HFFc6 (cell line): ENCODE results near the gene ERBIN. TPM values are rescaled to one million over a fixed set of nuclear protein-coding genes. Genes with fewer than 3 reads are reported as not detected.
A peak's percentile ranks its signal among the peaks of the same experiment; 100 is the strongest.

Experiments used
- DNase-seq: peaks from one replicate; pipeline ENCODE4 v3.0.0-alpha.2; 2018
- H3K27ac Mint-ChIP-seq: 2 replicates; pipeline ENCODE4 v1.8.0; 2020; ENCODE audit warnings: mild to moderate bottlenecking, mixed read lengths
- H3K27me3 Mint-ChIP-seq: 2 replicates; pipeline ENCODE4 v1.8.0; 2021; ENCODE audit warnings: mild to moderate bottlenecking, moderate library complexity, mixed read lengths; ENCODE audit not compliant: insufficient read depth
- H3K36me3 Mint-ChIP-seq: 2 replicates; pipeline ENCODE4 v1.8.0; 2021; ENCODE audit warnings: low read depth, mixed read lengths
- H3K4me1 Mint-ChIP-seq: 2 replicates; pipeline ENCODE4 v1.8.0; 2020; ENCODE audit warnings: low read depth, mixed read lengths
- H3K4me3 Mint-ChIP-seq: 2 replicates; pipeline ENCODE4 v1.8.0; 2020; ENCODE audit warnings: mild to moderate bottlenecking, moderate library complexity, mixed read lengths
- H3K9me3 Mint-ChIP-seq: 2 replicates; pipeline ENCODE4 v1.8.0; 2020; ENCODE audit warnings: mild to moderate bottlenecking, mixed read lengths
- total RNA-seq, 6 experiments: library from RNA; stranded (reverse); fragmentation: NEBNext Ultra II Directional; extraction: Animal tissue kit (Norgen Biotek cat#: 25700); gene quantifications; 2 replicates in 1 of 6; 3 replicates in 5 of 6; pipeline ENCODE4 v1.2.3, GENCODE V29; 2021
- TF ChIP-seq, protein P1 (sequence below): fragments of 200-600 bp; sonication (generic); IDR thresholded peaks from 2 replicates; pipeline ENCODE4 v1.5.0; 2021; ENCODE audit warnings: antibody characterized with exemption, mild to moderate bottlenecking

The ERBIN gene
- total RNA-seq, 6 experiments from 2014 or later = 97.5 to 127 (median 114) TPM

DNA sequence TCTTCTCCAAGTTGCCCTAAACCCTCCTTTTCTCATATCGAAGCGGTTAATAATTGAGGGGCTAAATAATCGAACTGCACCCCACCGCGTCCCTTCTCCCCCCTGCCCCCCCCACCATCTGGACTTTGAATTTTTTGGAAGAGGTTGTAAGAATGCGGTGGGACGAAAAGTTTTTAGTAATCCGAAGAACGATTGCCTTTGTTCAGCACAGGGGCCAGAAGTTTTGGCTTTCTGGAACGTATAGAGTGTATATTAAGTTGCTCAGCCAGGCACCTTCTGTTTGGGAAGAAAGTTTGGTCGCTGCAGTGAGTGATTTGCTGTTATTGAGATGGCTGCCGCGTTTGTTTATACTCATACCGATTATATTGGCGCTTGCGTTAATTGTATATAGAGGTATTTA is 518 bp downstream of the ERBIN start:
- peaks cover 50% of the 10 kb centered on the region for H3K4me1 Mint-ChIP-seq
- H3K9me3 Mint-ChIP-seq = no peaks in the 10 kb centered on the region; the same call in 1 of the 2 replicates
- no peak for DNase-seq
- H3K4me3 Mint-ChIP-seq = peak overlapping the region; percentile 94
- H3K27me3 Mint-ChIP-seq = peaks cover 4% of the 10 kb centered on the region
- TF ChIP-seq, protein P1, sequence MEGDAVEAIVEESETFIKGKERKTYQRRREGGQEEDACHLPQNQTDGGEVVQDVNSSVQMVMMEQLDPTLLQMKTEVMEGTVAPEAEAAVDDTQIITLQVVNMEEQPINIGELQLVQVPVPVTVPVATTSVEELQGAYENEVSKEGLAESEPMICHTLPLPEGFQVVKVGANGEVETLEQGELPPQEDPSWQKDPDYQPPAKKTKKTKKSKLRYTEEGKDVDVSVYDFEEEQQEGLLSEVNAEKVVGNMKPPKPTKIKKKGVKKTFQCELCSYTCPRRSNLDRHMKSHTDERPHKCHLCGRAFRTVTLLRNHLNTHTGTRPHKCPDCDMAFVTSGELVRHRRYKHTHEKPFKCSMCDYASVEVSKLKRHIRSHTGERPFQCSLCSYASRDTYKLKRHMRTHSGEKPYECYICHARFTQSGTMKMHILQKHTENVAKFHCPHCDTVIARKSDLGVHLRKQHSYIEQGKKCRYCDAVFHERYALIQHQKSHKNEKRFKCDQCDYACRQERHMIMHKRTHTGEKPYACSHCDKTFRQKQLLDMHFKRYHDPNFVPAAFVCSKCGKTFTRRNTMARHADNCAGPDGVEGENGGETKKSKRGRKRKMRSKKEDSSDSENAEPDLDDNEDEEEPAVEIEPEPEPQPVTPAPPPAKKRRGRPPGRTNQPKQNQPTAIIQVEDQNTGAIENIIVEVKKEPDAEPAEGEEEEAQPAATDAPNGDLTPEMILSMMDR = no peak
- peak overlapping the region; percentile 96 for H3K27ac Mint-ChIP-seq
- H3K36me3 Mint-ChIP-seq = peaks cover 45% of the 10 kb centered on the region

DNA sequence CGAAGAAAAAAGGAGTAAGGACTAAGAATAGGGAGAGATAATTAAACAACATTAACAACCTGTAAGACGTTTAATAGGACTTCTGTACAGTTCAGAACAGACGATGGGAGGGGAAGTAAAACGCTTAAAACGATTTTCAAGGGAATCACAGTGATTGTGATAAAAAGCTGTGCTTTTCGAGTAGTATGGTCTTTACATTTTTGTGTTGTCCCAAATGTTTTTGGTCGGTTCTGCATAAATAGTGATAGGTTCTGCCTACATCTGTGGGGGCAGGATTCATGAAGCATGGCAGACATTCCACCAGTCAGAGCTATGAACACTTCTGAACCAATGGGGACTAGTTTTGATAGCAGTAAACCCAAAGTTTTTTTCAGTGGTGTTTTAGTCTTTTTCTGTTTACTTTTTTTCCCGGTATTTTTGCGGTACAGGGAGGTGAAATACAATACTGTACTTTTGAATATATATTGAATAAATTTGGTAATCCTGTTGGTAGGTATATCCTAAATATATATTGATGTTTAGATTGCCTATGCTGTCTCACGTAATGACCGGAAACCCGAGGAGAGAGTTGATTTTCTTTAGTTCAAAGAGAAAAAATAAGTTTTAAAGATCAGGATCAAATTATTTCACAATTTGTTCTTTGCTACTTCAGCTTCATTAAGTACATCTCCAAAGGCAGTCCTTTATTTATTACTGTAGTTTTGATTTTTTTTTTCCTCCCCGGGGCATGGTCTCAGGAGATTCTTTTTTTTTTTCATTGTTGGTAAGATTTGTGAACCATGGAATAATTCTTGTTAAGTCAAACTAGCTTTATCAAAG is 1.3 kb downstream of the ERBIN start:
- TF ChIP-seq, protein P1 = no peak
- peak; percentile 70 for DNase-seq
- H3K4me1 Mint-ChIP-seq = peaks cover 54% of the 10 kb centered on the region
- no peaks in the 10 kb centered on the region; the same call in 1 of the 2 replicates for H3K9me3 Mint-ChIP-seq
- peaks cover 52% of the 10 kb centered on the region for H3K36me3 Mint-ChIP-seq
- H3K27ac Mint-ChIP-seq = peak overlapping the region; percentile 96
- peak overlapping the region; percentile 94 for H3K4me3 Mint-ChIP-seq
- H3K27me3 Mint-ChIP-seq = peaks cover 4% of the 10 kb centered on the region

GRCh38 chr5:65928322-65928752 is 2.0 kb downstream of the ERBIN start:
- H3K9me3 Mint-ChIP-seq = no peaks in the 10 kb centered on the region; the same call in 1 of the 2 replicates
- no peak for DNase-seq

GRCh38 chr5:65928860-65929259 is 2.5 kb downstream of the ERBIN start:
- TF ChIP-seq, protein P1 = no peak
- H3K27ac Mint-ChIP-seq = no peak overlapping the region; the same call in 1 of the 2 replicates
- peaks cover 54% of the 10 kb centered on the region for H3K4me1 Mint-ChIP-seq
- no peaks in the 10 kb centered on the region; the same call in 1 of the 2 replicates for H3K9me3 Mint-ChIP-seq
- peaks cover 60% of the 10 kb centered on the region for H3K36me3 Mint-ChIP-seq
- H3K27me3 Mint-ChIP-seq = peaks cover 4% of the 10 kb centered on the region
- DNase-seq = no peak
- peak overlapping the region; percentile 94 for H3K4me3 Mint-ChIP-seq

More at GRCh38 chr5:65928322-65928752, 2.0 kb downstream of the ERBIN start:
- peaks cover 58% of the 10 kb centered on the region for H3K36me3 Mint-ChIP-seq
- peak overlapping the region; percentile 94 for H3K4me3 Mint-ChIP-seq
- H3K27ac Mint-ChIP-seq = peak overlapping the region; percentile 96
- H3K27me3 Mint-ChIP-seq = peaks cover 4% of the 10 kb centered on the region
- peaks cover 54% of the 10 kb centered on the region for H3K4me1 Mint-ChIP-seq
- TF ChIP-seq, protein P1 = no peak

GRCh38 chr5:65932676-65933075 is 6.3 kb downstream of the ERBIN start:
- Mint-ChIP-seq H3K27ac (no peak overlapping the region; the same call in 1 of the 2 replicates), H3K9me3 (no peaks in the 10 kb centered on the region; the same call in 1 of the 2 replicates), H3K36me3 (peaks cover 73% of the 10 kb centered on the region), H3K27me3 (no peaks in the 10 kb centered on the region; the same call in 1 of the 2 replicates), H3K4me1 (peaks cover 80% of the 10 kb centered on the region), H3K4me3 (peak overlapping the region; percentile 32)
- TF ChIP-seq, protein P1 = no peak
- DNase-seq = no peak
